Left hindlimb (tissue), 1 donor: Measurements from ENCODE around the gene HSP90AB1.
A peak's percentile ranks its signal among the peaks of the same experiment; 100 is the strongest.

Experiments used
- DNase-seq: peaks from one replicate; pipeline ENCODE4 v3.0.0-alpha.2; 2018

Gene HSP90AB1

GRCh38 chr6:44255871-44256774, 9.2 kb downstream of the HSP90AB1 start:
- peak; percentile 43 for DNase-seq

- DNase-seq: no peak
Measured at GRCh38 chr6:44256775-44257024, 9.8 kb downstream of the HSP90AB1 start.

- DNase-seq: peak; percentile 86
Measured at GRCh38 chr6:44257025-44257752, 10.3 kb downstream of the HSP90AB1 start, which contains the start of gene SLC35B2. SLC35B2 (minus strand) TSS chr6:44257528; CDS start chr6:44257410, 118 bp downstream.

GRCh38 chr6:44257753-44258324, 10.9 kb downstream of the HSP90AB1 start:
- no peak for DNase-seq

GRCh38 chr6:44258325-44258863, 11.5 kb downstream of the HSP90AB1 start:
- peak; percentile 29 for DNase-seq

- DNase-seq: peak; percentile 25
Measured at GRCh38 chr6:44258921-44259320, 12.0 kb downstream of the HSP90AB1 start.

- peak; percentile 25 for DNase-seq
Measured at GRCh38 chr6:44260011-44260410, 13.1 kb downstream of the HSP90AB1 start.

GRCh38 chr6:44260451-44261297, 13.8 kb downstream of the HSP90AB1 start:
- DNase-seq: peak; percentile 13

GRCh38 chr6:44261581-44261980, 14.7 kb downstream of the HSP90AB1 start:
- peak; percentile 20 for DNase-seq

GRCh38 chr6:44262467-44263353, 15.8 kb downstream of the HSP90AB1 start:
- DNase-seq: no peak

- no peak for DNase-seq
Measured at GRCh38 chr6:44263354-44264100, 16.6 kb downstream of the HSP90AB1 start.

- DNase-seq: no peak
Measured at GRCh38 chr6:44264154-44265006, 17.5 kb downstream of the HSP90AB1 start.

GRCh38 chr6:44265007-44265721, 18.3 kb downstream of the HSP90AB1 start, which contains the start of gene NFKBIE:
NFKBIE (minus strand) TSS chr6:44265551; CDS start chr6:44265346, 205 bp downstream.
- peak; percentile 96 for DNase-seq

- DNase-seq: no peak
Measured at GRCh38 chr6:44265722-44266233, 18.9 kb downstream of the HSP90AB1 start.

- DNase-seq: no peak
Measured at GRCh38 chr6:44266347-44266746, 19.4 kb downstream of the HSP90AB1 start.

GRCh38 chr6:44267252-44267651, 20.4 kb downstream of the HSP90AB1 start:
- DNase-seq: no peak

- DNase-seq: peak; percentile 68
Measured at GRCh38 chr6:44268095-44268628, 21.3 kb downstream of the HSP90AB1 start.
